Upper lobe of right lung (tissue), 1 donor: Measurements from ENCODE around the gene KCNG4. TPM values are rescaled to one million over a fixed set of nuclear protein-coding genes. Genes with fewer than 3 reads are reported as not detected.
A peak's percentile ranks its signal among the peaks of the same experiment; 100 is the strongest.

Experiments
- ATAC-seq: fragments of 200-7000 bp; cut with Tn5 transposase; one replicate; pipeline ENCODE4 v1.9.1; 2020; ENCODE audit warnings: mild to moderate bottlenecking, moderate library complexity
- DNase-seq: peaks from one replicate; pipeline ENCODE4 v3.0.0-alpha.2; 2020
- H3K27ac ChIP-seq: fragments of 200-600 bp; one replicate; pipeline ENCODE4 v1.8.0; 2022
- H3K27me3 ChIP-seq: fragments of 200-600 bp; one replicate; pipeline ENCODE4 v1.8.0; 2022; ENCODE audit warnings: mild to moderate bottlenecking
- H3K36me3 ChIP-seq: fragments of 200-600 bp; one replicate; pipeline ENCODE4 v1.8.0; 2022
- H3K4me1 ChIP-seq: fragments of 200-600 bp; one replicate; pipeline ENCODE4 v1.8.0; 2022
- H3K4me3 ChIP-seq: fragments of 200-600 bp; one replicate; pipeline ENCODE4 v1.8.0; 2022; ENCODE audit warnings: mild to moderate bottlenecking
- H3K9me3 ChIP-seq: fragments of 200-600 bp; one replicate; pipeline ENCODE4 v1.8.0; 2022
- CTCF ChIP-seq: fragments of 200-600 bp; IDR thresholded peaks from one replicate; pipeline ENCODE4 v1.8.0; 2022; ENCODE audit warnings: antibody characterized with exemption
- intact Hi-C: fragments of 100-400 bp; cut with DNase I; formaldehyde crosslinking; loops from one replicate; pipeline ENCODE4 v1.11.0; 2022
- total RNA-seq: library from RNA; stranded (reverse); fragmentation: NEBNext Ultra II Directional; extraction: Animal tissue kit (Norgen Biotek cat#: 25700); gene quantifications from one replicate; pipeline ENCODE4 v1.2.1, GENCODE V29; 2021
- donor health status: DM: no; HTN: yes; CAD: no; lungs with severe emphysema.

KCNG4 gene
- total RNA-seq, 1 donor from 2014 or later: not detected

GRCh38 chr16:84194018-84194417 lies 45.8 kb downstream of the KCNG4 start:
- ATAC-seq: no peak
- H3K27ac ChIP-seq: no peak overlapping the region
- H3K36me3 ChIP-seq: no peaks in the 10 kb centered on the region
- TF ChIP-seq CTCF: no peak
- no peaks in the 10 kb centered on the region for H3K4me1 ChIP-seq
- intact Hi-C loops: no loop called here
- DNase-seq: no peak
- H3K9me3 ChIP-seq: no peaks in the 10 kb centered on the region
- H3K4me3 ChIP-seq: no peak overlapping the region
- no peaks in the 10 kb centered on the region for H3K27me3 ChIP-seq

GRCh38 chr16:84193480-84193879 lies 46.3 kb downstream of the KCNG4 start:
- no peaks in the 10 kb centered on the region for H3K27me3 ChIP-seq
- no peak overlapping the region for H3K27ac ChIP-seq
- no peaks in the 10 kb centered on the region for H3K4me1 ChIP-seq
- H3K36me3 ChIP-seq: no peaks in the 10 kb centered on the region
- H3K4me3 ChIP-seq: no peak overlapping the region
- TF ChIP-seq CTCF: no peak
- no peaks in the 10 kb centered on the region for H3K9me3 ChIP-seq
- ATAC-seq (no peak), DNase-seq (no peak)
- intact Hi-C loops: no loop called here

- Histone ChIP-seq H3K36me3 (no peaks in the 10 kb centered on the region), H3K27ac (no peak overlapping the region), H3K4me1 (no peaks in the 10 kb centered on the region), H3K4me3 (no peak overlapping the region), H3K27me3 (no peaks in the 10 kb centered on the region), H3K9me3 (no peaks in the 10 kb centered on the region)
- ATAC-seq: no peak
- DNase-seq: no peak
- TF ChIP-seq CTCF: no peak
- intact Hi-C loops: no loop called here
Observed at GRCh38 chr16:84191466-84191865, 48.3 kb downstream of the KCNG4 start.

- ATAC-seq (no peak), DNase-seq (no peak)
- no peaks in the 10 kb centered on the region for H3K4me1 ChIP-seq
- H3K27ac ChIP-seq: no peak within 1 kb of the TSS
- intact Hi-C loops: no loop called here
- no peak for TF ChIP-seq CTCF
- H3K36me3 ChIP-seq: no peaks in the 10 kb centered on the region
- no peak within 1 kb of the TSS for H3K4me3 ChIP-seq
- no peaks in the 10 kb centered on the region for H3K9me3 ChIP-seq
- H3K27me3 ChIP-seq: no peaks in the 10 kb centered on the region
Observed at GRCh38 chr16:84190731-84191388, 49.0 kb downstream of the KCNG4 start, which contains the start of gene ADAD2. Gene ADAD2, plus strand, starts transcription at chr16:84191157. Its CDS starts 74 bp downstream, at chr16:84191231.

GRCh38 chr16:84186685-84187437 lies 53.0 kb downstream of the KCNG4 start, which contains the start of gene TAF1C:
Gene TAF1C, minus strand, starts transcription at chr16:84187057. Its CDS starts 2,069 bp downstream, at chr16:84184988.
- peak; percentile 91 for TF ChIP-seq CTCF

More at GRCh38 chr16:84186685-84187437, 53.0 kb downstream of the KCNG4 start, which contains the start of gene TAF1C:
- ATAC-seq (peak; percentile 98), DNase-seq (peak; percentile 95)
- Histone ChIP-seq H3K27ac (peak within 1 kb of the TSS; percentile 80), H3K27me3 (no peaks in the 10 kb centered on the region), H3K9me3 (no peaks in the 10 kb centered on the region), H3K4me1 (peaks cover 22% of the 10 kb centered on the region), H3K36me3 (peaks cover 21% of the 10 kb centered on the region), H3K4me3 (peak within 1 kb of the TSS; percentile 96)
- intact Hi-C loops: loop anchor here (10.0 kb wide), 1 partner anchor 102 kb away; no protein-coding TSS in a partner anchor
